Osteoblast (primary cell): ENCODE results near the gene SMIM24. TPM values are rescaled to one million over a fixed set of nuclear protein-coding genes. Genes with fewer than 3 reads are reported as not detected.

ENCODE experiments used
- DNase-seq: peaks from one replicate; pipeline ENCODE4 v3.0.0; 2011; ENCODE audit warnings: low spot score, mixed read lengths; ENCODE audit not compliant: insufficient read length; ENCODE audit errors: missing footprints
- H2AFZ ChIP-seq: 2 replicates; pipeline ENCODE4 v1.6.0; 2011; ENCODE audit warnings: mild to moderate bottlenecking, low read length
- H3K27ac ChIP-seq: 2 replicates; pipeline ENCODE4 v1.5.1; 2011; ENCODE audit warnings: mild to moderate bottlenecking, low read depth, low read length, moderate library complexity
- H3K27me3 ChIP-seq: 2 replicates; pipeline ENCODE4 v1.6.0; 2012; ENCODE audit warnings: mild to moderate bottlenecking, control low read depth, inconsistent platforms, low read length, moderate library complexity; ENCODE audit not compliant: insufficient read depth
- H3K36me3 ChIP-seq: 2 replicates; pipeline ENCODE4 v1.5.1; 2011; ENCODE audit warnings: mild to moderate bottlenecking, low read length, control low read depth, moderate library complexity; ENCODE audit not compliant: insufficient read depth
- H3K4me1 ChIP-seq: 2 replicates; pipeline ENCODE4 v1.5.1; 2011; ENCODE audit warnings: mild to moderate bottlenecking, low read length, control low read depth, moderate library complexity; ENCODE audit not compliant: insufficient read depth
- H3K4me2 ChIP-seq: 2 replicates; pipeline ENCODE4 v1.6.0; 2011; ENCODE audit warnings: mild to moderate bottlenecking, low read length; ENCODE audit not compliant: insufficient read depth
- H3K4me3 ChIP-seq: fragments of 200-600 bp; sonication (generic); 3 replicates; pipeline ENCODE4 v1.5.1; 2012; ENCODE audit warnings: mild to moderate bottlenecking, low read length, inconsistent platforms; ENCODE audit not compliant: insufficient read depth
- H3K79me2 ChIP-seq: 2 replicates; pipeline ENCODE4 v1.6.0; 2012; ENCODE audit warnings: mild to moderate bottlenecking, low read length, control low read depth, inconsistent platforms; ENCODE audit not compliant: insufficient read depth
- H3K9me3 ChIP-seq: 2 replicates; pipeline ENCODE4 v1.5.1; 2011; ENCODE audit warnings: low read depth, low read length, control low read depth
- H4K20me1 ChIP-seq: 2 replicates; pipeline ENCODE4 v1.6.0; 2012; ENCODE audit warnings: mild to moderate bottlenecking, low read length, control low read depth; ENCODE audit not compliant: insufficient read depth
- total RNA-seq: library from RNA; depleted of rRNA; stranded (reverse); fragments of >200 nt; gene quantifications from 2 replicates; pipeline ENCODE4 v1.2.3, GENCODE V29; 2012
- TF ChIP-seq, protein P1 (sequence below): IDR thresholded peaks from 2 replicates; pipeline ENCODE4 v1.5.1; 2011; ENCODE audit warnings: mild to moderate bottlenecking, low read depth, low read length, moderate library complexity; ENCODE audit errors: extremely low read depth

SMIM24 gene
- total RNA-seq, 1 donor = not detected

DNA sequence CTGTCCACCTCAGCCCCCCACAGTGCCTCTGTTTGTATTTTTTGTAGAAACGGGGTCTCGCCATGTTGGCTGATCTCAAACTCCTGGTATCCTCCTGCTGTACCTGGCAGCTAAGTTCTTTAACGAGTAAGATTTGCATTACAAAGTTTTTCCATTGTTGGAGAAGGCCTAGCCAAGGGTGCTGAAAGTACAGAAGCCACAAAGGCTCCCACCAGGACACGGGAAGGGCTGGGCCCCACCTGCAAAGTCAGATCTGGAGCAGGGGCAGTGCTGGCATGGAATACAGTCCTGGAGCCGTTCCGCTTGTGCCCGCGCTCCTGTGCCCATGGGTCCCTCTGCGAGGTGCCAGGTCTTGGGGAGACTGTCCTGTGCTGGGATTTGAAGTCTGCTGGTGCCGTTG is 37.9 kb upstream of the SMIM24 start:
- H3K79me2 ChIP-seq = peaks cover 99% of the 10 kb centered on the region
- TF ChIP-seq, protein P1, sequence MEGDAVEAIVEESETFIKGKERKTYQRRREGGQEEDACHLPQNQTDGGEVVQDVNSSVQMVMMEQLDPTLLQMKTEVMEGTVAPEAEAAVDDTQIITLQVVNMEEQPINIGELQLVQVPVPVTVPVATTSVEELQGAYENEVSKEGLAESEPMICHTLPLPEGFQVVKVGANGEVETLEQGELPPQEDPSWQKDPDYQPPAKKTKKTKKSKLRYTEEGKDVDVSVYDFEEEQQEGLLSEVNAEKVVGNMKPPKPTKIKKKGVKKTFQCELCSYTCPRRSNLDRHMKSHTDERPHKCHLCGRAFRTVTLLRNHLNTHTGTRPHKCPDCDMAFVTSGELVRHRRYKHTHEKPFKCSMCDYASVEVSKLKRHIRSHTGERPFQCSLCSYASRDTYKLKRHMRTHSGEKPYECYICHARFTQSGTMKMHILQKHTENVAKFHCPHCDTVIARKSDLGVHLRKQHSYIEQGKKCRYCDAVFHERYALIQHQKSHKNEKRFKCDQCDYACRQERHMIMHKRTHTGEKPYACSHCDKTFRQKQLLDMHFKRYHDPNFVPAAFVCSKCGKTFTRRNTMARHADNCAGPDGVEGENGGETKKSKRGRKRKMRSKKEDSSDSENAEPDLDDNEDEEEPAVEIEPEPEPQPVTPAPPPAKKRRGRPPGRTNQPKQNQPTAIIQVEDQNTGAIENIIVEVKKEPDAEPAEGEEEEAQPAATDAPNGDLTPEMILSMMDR = no peak

DNA sequence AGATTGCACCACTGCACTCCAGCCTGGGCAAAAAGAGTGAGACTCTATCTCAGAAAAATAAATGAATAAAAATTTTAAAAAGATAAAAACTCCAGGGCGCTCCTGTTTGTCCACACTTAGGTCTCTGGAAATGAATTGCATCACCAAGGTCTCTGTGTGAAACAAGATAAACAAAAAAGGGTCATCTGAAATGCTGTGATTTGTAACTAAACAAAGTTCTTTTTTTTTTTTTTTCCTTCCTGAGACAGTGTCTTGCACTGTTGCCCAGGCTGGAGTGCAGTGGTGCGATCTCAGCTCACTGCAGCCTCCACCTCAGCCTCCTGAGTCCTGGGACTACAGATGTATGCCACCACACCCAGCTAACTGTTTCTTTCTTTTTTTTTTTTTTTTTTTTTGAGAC is 37.3 kb upstream of the SMIM24 start:
- H3K4me1 ChIP-seq = peaks cover 16% of the 10 kb centered on the region
- no peak overlapping the region for H2AFZ ChIP-seq
- no peaks in the 10 kb centered on the region for H3K27me3 ChIP-seq
- no peak overlapping the region for H3K4me3 ChIP-seq
- H3K9me3 ChIP-seq = no peaks in the 10 kb centered on the region
- H3K27ac ChIP-seq = no peak overlapping the region
- no peak overlapping the region for H3K4me2 ChIP-seq
- TF ChIP-seq, protein P1 = no peak
- peaks cover 81% of the 10 kb centered on the region for H4K20me1 ChIP-seq
- peaks cover 99% of the 10 kb centered on the region for H3K79me2 ChIP-seq
- DNase-seq = no peak
- H3K36me3 ChIP-seq = peaks cover 11% of the 10 kb centered on the region

More for the DNA sequence above, 37.9 kb upstream of the SMIM24 start:
- peaks cover 16% of the 10 kb centered on the region for H3K4me1 ChIP-seq
- no peak overlapping the region for H2AFZ ChIP-seq
- DNase-seq = no peak
- peaks cover 14% of the 10 kb centered on the region for H3K36me3 ChIP-seq
- peaks cover 79% of the 10 kb centered on the region for H4K20me1 ChIP-seq
- H3K27ac ChIP-seq = no peak overlapping the region
- no peaks in the 10 kb centered on the region for H3K9me3 ChIP-seq
- H3K27me3 ChIP-seq = no peaks in the 10 kb centered on the region
- no peak overlapping the region for H3K4me2 ChIP-seq
- H3K4me3 ChIP-seq = no peak overlapping the region

DNA sequence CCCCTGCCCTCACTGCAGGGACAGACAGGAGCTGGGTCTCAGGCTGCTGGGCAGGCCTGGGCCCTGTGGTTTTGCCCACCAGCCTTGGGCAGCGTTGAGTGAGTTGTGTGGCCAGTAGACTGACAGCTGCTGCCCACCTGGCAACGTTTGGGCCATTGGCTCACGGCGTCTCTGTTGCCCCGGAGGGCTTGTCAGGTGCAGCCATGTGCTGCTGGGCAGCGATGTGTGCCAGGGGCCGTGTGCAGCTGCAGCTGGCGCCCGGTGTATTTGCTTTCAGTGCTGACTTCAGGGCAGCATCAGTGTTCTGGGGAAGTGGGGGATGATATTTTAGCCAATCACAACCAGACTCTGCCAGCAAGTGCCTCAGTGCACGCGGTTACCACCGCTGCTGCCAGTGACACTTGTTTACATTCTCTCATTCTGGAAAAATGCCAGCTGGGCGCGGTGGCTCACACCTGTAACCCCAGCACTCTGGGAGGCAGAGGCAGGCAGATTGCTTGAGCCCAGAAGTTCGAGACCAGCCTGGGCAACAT is 36.4 kb upstream of the SMIM24 start:
- DNase-seq = no peak
- Histone ChIP-seq H3K4me1 (peaks cover 16% of the 10 kb centered on the region), H3K79me2 (peaks cover 99% of the 10 kb centered on the region), H4K20me1 (peaks cover 82% of the 10 kb centered on the region), H3K27me3 (no peaks in the 10 kb centered on the region), H3K27ac (no peak overlapping the region), H2AFZ (no peak overlapping the region), H3K4me2 (no peak overlapping the region), H3K4me3 (no peak overlapping the region), H3K9me3 (no peaks in the 10 kb centered on the region), H3K36me3 (peaks cover 11% of the 10 kb centered on the region)
- TF ChIP-seq, protein P1 = no peak

DNA sequence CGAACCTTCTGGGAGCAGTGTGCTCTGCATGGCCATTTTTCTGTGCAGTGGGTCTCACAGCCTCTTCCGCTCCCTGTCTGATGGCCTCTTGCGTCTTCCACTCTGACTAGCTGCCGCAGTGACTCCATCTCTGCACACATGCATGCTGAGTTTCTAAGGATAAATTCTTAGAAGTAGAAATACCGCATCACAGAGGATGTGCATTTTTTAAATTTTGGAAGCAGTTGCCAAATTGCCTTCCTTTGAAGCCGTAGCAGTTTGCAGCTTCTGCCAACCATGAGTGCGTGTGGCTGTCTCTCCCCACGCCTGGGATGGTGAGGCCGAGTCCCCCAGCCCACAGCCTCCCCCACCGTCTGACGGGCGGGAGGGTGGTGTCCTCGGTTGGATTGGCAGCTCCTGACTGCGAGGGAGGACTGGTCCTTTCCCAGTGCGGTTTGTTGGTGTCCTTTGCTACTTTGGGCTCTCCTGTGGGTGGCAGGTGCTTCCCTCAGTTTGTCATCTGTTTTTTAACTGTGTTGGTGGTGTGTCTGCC is 35.6 kb upstream of the SMIM24 start:
- Histone ChIP-seq H3K9me3 (no peaks in the 10 kb centered on the region), H3K27me3 (no peaks in the 10 kb centered on the region), H3K36me3 (peaks cover 10% of the 10 kb centered on the region), H3K4me2 (no peak overlapping the region), H3K79me2 (peaks cover 99% of the 10 kb centered on the region), H2AFZ (no peak overlapping the region), H3K27ac (no peak overlapping the region), H4K20me1 (peaks cover 85% of the 10 kb centered on the region), H3K4me3 (no peak overlapping the region), H3K4me1 (peaks cover 16% of the 10 kb centered on the region)
- TF ChIP-seq, protein P1 = no peak
- no peak for DNase-seq
